GM12878 (cell line): ENCODE results near the gene POP7. TPM values are rescaled to one million over a fixed set of nuclear protein-coding genes. Genes with fewer than 3 reads are reported as not detected.
A peak's percentile ranks its signal among the peaks of the same experiment; 100 is the strongest.

Experiments
- ATAC-seq: fragments of 200-7000 bp; cut with Tn5 transposase; 3 replicates; pipeline ENCODE4 v1.9.1; 2020; ENCODE audit warnings: mild to moderate bottlenecking, moderate library complexity
- BruUV-seq: library from RNA; stranded (reverse); fragments of 400-500 nt; replicated peaks from 2 replicates; lab custom pipeline; 2021; lab: Mats Ljungman, UMichigan
- CTCF ChIA-PET: fragments of 300-600 bp; sonication (Branson Sonifier 250); formaldehyde crosslinking; extraction: SDS; loops from one replicate; lab custom pipeline; 2021; ENCODE audit warnings: inconsistent platforms; lab: Yijun Ruan, JAX
- POLR2A ChIA-PET: fragments of 350-600 bp; formaldehyde crosslinking; extraction: SDS; loops from one replicate; lab custom pipeline; 2021; ENCODE audit warnings: inconsistent platforms; lab: Charles Lee
- RAD21 ChIA-PET: fragments of 300-600 bp; sonication (Branson Sonifier 250); formaldehyde crosslinking; loops from one replicate; lab custom pipeline; 2023; ENCODE audit warnings: antibody characterized with exemption; ENCODE audit not compliant: unreplicated experiment; lab: Charles Lee
- SMC1A ChIA-PET: fragments of 300-600 bp; sonication (Branson Sonifier 250); formaldehyde crosslinking; loops from one replicate; lab custom pipeline; 2023; ENCODE audit not compliant: unreplicated experiment, uncharacterized antibody; lab: Charles Lee
- DNase-seq: peaks from one replicate; pipeline ENCODE4 v3.0.0-alpha.2; 2011; ENCODE audit warnings: low read depth, low spot score
- FAIRE-seq: peaks from 3 replicates; lab custom pipeline; 2011; peaks lifted over from hg19 to GRCh38; lab: Jason Lieb, UNC
- H2AFZ ChIP-seq: 2 replicates; pipeline ENCODE4 v1.6.0; 2011; ENCODE audit warnings: low read depth, low read length, control low read depth; ENCODE audit not compliant: control insufficient read depth
- H3K27ac ChIP-seq: 2 replicates; pipeline ENCODE4 v1.5.1; 2011; ENCODE audit warnings: control low read depth; ENCODE audit not compliant: control insufficient read depth, insufficient read depth
- H3K27me3 ChIP-seq, 2 experiments: replicated peaks in 1 of 2; 2 replicates each; pipeline versions ENCODE4 v1.6.0 to v1.6.1; 2011; ENCODE audit warnings: low read length in 1 of 2; ENCODE audit not compliant: control insufficient read depth in 2 of 2, insufficient read depth in 2 of 2
- H3K36me3 ChIP-seq, 2 experiments: 2 replicates each; pipeline ENCODE4 v1.5.1; 2011; ENCODE audit warnings: low read length in 1 of 2; ENCODE audit not compliant: control insufficient read depth in 2 of 2, insufficient read depth in 2 of 2
- H3K4me1 ChIP-seq: 2 replicates; pipeline ENCODE4 v1.6.1; 2011; ENCODE audit warnings: mild to moderate bottlenecking, low read length, moderate library complexity, mixed read lengths; ENCODE audit not compliant: control insufficient read depth, insufficient read depth
- H3K4me2 ChIP-seq: 2 replicates; pipeline ENCODE4 v1.6.0; 2011; ENCODE audit warnings: control low read depth; ENCODE audit not compliant: control insufficient read depth, insufficient read depth
- H3K4me3 ChIP-seq: fragments of 200-600 bp; sonication (generic); 2 replicates; pipeline ENCODE4 v1.5.1; 2016
- H3K79me2 ChIP-seq: 2 replicates; pipeline ENCODE4 v1.6.0; 2011; ENCODE audit warnings: low read length; ENCODE audit not compliant: control insufficient read depth, insufficient read depth
- H3K9ac ChIP-seq: 2 replicates; pipeline ENCODE4 v1.8.0; 2011; ENCODE audit warnings: low read length, control low read depth, mixed read lengths; ENCODE audit not compliant: control insufficient read depth, insufficient read depth
- H3K9me3 ChIP-seq: replicated peaks from 3 replicates; pipeline ENCODE4 v1.5.1; 2011; ENCODE audit warnings: mild to moderate bottlenecking, low read length; ENCODE audit not compliant: control insufficient read depth, insufficient read depth
- H4K20me1 ChIP-seq: 2 replicates; pipeline ENCODE4 v1.6.0; 2011; ENCODE audit not compliant: control insufficient read depth, insufficient read depth
- BCLAF1 ChIP-seq: fragments of 450-650 bp; IDR thresholded peaks from 2 replicates; pipeline ENCODE4 v1.6.1; 2017; ENCODE audit warnings: antibody characterized with exemption, mild to moderate bottlenecking, moderate library complexity
- IRF4 ChIP-seq: IDR thresholded peaks from 2 replicates; pipeline ENCODE4 v1.6.1; 2011; ENCODE audit warnings: low read depth, low read length
- POLR2A ChIP-seq: IDR thresholded peaks from 2 replicates; pipeline ENCODE4 v1.6.1; 2011; ENCODE audit warnings: low read depth, mild to moderate bottlenecking, low read length
- POLR2AphosphoS2 ChIP-seq: IDR thresholded peaks from 2 replicates; pipeline ENCODE4 v1.6.1; 2011; ENCODE audit warnings: low read depth, mild to moderate bottlenecking, low read length, improper control_type of control experiment, moderate library complexity
- POLR2AphosphoS5 ChIP-seq: IDR thresholded peaks from 2 replicates; pipeline ENCODE4 v1.6.1; 2011; ENCODE audit warnings: mild to moderate bottlenecking, low read length, inconsistent platforms
- RAD21 ChIP-seq: IDR thresholded peaks from 2 replicates; pipeline ENCODE4 v1.6.1; 2011; ENCODE audit warnings: mild to moderate bottlenecking, low read depth, low read length, moderate library complexity; ENCODE audit not compliant: insufficient read depth
- STAT1 ChIP-seq: fragments of 450-650 bp; conservative IDR thresholded peaks from 2 replicates; pipeline ENCODE4 v1.6.1; 2014; ENCODE audit warnings: antibody characterized with exemption, mild to moderate bottlenecking
- WGBS: methylation state at CpG from one replicate; pipeline ENCODE4 v1.1.6; 2016; ENCODE audit warnings: low lambda C conversion rate; ENCODE audit not compliant: insufficient replicate concordance, insufficient coverage; ENCODE audit errors: missing lambda C conversion rate; 5-methylcytosine and 5-hydroxymethylcytosine counted together
- in situ Hi-C: fragments of 300-500 bp; cut with MboI; formaldehyde crosslinking; loops from 9 replicates; pipeline ENCODE4 v1.14.3; 2018; ENCODE audit warnings: mixed read lengths
- intact Hi-C: fragments of 100-400 bp; cut with micrococcal nuclease; formaldehyde crosslinking; loops from one replicate; pipeline ENCODE4 v1.14.2; 2022; ENCODE audit not compliant: unreplicated experiment
- polyA plus RNA-seq, 11 experiments: library from polyadenylated mRNA; depleted of rRNA in 4 of 11; unstranded in 6 of 11; stranded (reverse) in 5 of 11; fragments of >200 nt; fragmentation: Nextera tagmentation in 4 of 11; fragmentation: Illumina TruSeq in 1 of 11; extraction: Ambion mirVana in 4 of 11; extraction: Trizol in 1 of 11; gene quantifications; 1 replicate in 1 of 11; 2 replicates in 10 of 11; pipeline versions ENCODE4 v1.2.1 to v1.2.3, GENCODE V29; 2011 to 2016; ENCODE audit warnings: inconsistent platforms in 2 of 11, missing spikeins in 2 of 11, low read depth in 1 of 11
- total RNA-seq, 4 experiments: library from RNA; depleted of rRNA in 3 of 4; stranded (reverse); fragments of >200 nt in 3 of 4; fragmentation: Illumina TruSeq in 1 of 4; extraction: Trizol in 1 of 4; gene quantifications; 2 replicates each; pipeline versions ENCODE4 v1.2.1 to v1.2.3, GENCODE V29; 2013 to 2021

The POP7 gene
- total and polyA plus RNA-seq, 10 of the 15 experiments (the other 5 are each of a cell fraction or from before 2014, with no cell fraction given): 12.1 to 148 (median 51.7) TPM

GRCh38 chr7:100680576-100681271 is 25.2 kb upstream of the POP7 start:
- Histone ChIP-seq H3K27me3 (no peaks in the 10 kb centered on the region), H3K79me2 (peaks cover 4% of the 10 kb centered on the region), H3K27ac (no peak overlapping the region), H3K9ac (no peak overlapping the region), H3K4me1 (no peaks in the 10 kb centered on the region), H3K36me3 (peaks cover 4 to 56% of the 10 kb centered on the region in 2 experiments; a peak in 3 of 4 replicates), H4K20me1 (no peaks in the 10 kb centered on the region), H3K4me2 (no peak overlapping the region), H3K4me3 (no peak overlapping the region), H3K9me3 (no peaks in the 10 kb centered on the region), H2AFZ (no peak overlapping the region)
- intact Hi-C loops: no loop called here
- in situ Hi-C loops: loop anchor here (25.0 kb wide), 1 partner anchor 218 kb away; the partner anchor contains the start of gene SPACDR
- CTCF ChIA-PET: interaction anchor here (0.6 to 6.3 kb wide), 3 partner anchors 10 to 68 kb away, joined by 3 to 57 read pairs (median 5); partner anchors contain the start of genes MOSPD3 and POP7
- SMC1A ChIA-PET: interaction anchor here (1.0 kb wide), 1 partner anchor 12 kb away, joined by 3 read pairs; no protein-coding TSS in a partner anchor
- BruUV-seq: no TSS peak
- TF ChIP-seq POLR2AphosphoS5 (peak; percentile 68; the same call in 1 of the 2 replicates), POLR2A (peak; percentile 72; the same call in 1 of the 2 replicates), POLR2AphosphoS2 (peak; percentile 30; the same call in 1 of the 2 replicates), IRF4 (no peak)
- DNase-seq (no peak), ATAC-seq (no peak), FAIRE-seq (no peak)
- 89% methylated on average over 18 of the region's 18 CpGs for WGBS
- POLR2A ChIA-PET: interaction anchor here (0.5 kb wide), 1 partner anchor 23 kb away, joined by 3 read pairs; no protein-coding TSS in a partner anchor
- RAD21 ChIA-PET: no interaction called here

GRCh38 chr7:100681491-100682227 is 24.3 kb upstream of the POP7 start:
- Histone ChIP-seq H4K20me1 (no peaks in the 10 kb centered on the region), H3K27me3 (no peaks in the 10 kb centered on the region), H3K4me2 (no peak overlapping the region), H3K4me1 (no peaks in the 10 kb centered on the region), H3K4me3 (no peak overlapping the region), H3K9ac (no peak overlapping the region), H2AFZ (no peak overlapping the region), H3K9me3 (no peaks in the 10 kb centered on the region), H3K27ac (no peak overlapping the region), H3K36me3 (peaks cover 4 to 59% of the 10 kb centered on the region in 2 experiments; a peak in 3 of 4 replicates), H3K79me2 (no peaks in the 10 kb centered on the region)
- in situ Hi-C loops: loop anchor here (25.0 kb wide), 1 partner anchor 219 kb away; the partner anchor contains the start of gene SPACDR
- FAIRE-seq (no peak), DNase-seq (no peak), ATAC-seq (no peak)
- intact Hi-C loops: no loop called here
- CTCF ChIA-PET: interaction anchor here (0.6 to 6.3 kb wide), 4 partner anchors 9 to 69 kb away, joined by 3 to 57 read pairs (median 5); partner anchors contain the start of genes MOSPD3 and POP7
- POLR2A ChIA-PET: interaction anchor here (0.5 kb wide), 1 partner anchor 22 kb away, joined by 3 read pairs; no protein-coding TSS in a partner anchor
- SMC1A ChIA-PET: no interaction called here
- RAD21 ChIA-PET: no interaction called here
- TF ChIP-seq RAD21 (no peak), BCLAF1 (no peak), STAT1 (no peak), POLR2A (peak; percentile 67; the same call in 1 of the 2 replicates)
- 77% methylated on average over 29 of the region's 29 CpGs for WGBS
- BruUV-seq: no TSS peak
